Gastroesophageal sphincter (tissue), 4 donors: ENCODE data around the gene PPM1N. TPM values are rescaled to one million over a fixed set of nuclear protein-coding genes. Genes with fewer than 3 reads are reported as not detected.

Experiments used
- ATAC-seq: fragments of 150-250 bp; one replicate; pipeline ENCODE4 v1.9.1; 2016; ENCODE audit warnings: mild to moderate bottlenecking, moderate library complexity
- H3K27ac ChIP-seq, 4 donors: fragments of 200-600 bp; sonication (generic) in 3 of 4; 1 replicate in 3 of 4; 2 replicates in 1 of 4; pipeline ENCODE4 v1.5.1; 2016 to 2019
- H3K27me3 ChIP-seq: fragments of 200-600 bp; sonication (generic); one replicate; pipeline ENCODE4 v1.5.1; 2019
- H3K36me3 ChIP-seq, 2 donors: fragments of 200-600 bp; sonication (generic); one replicate each; pipeline ENCODE4 v1.5.1; 2019; ENCODE audit warnings: control low read depth in 1 of 2
- H3K4me1 ChIP-seq, 3 donors: fragments of 200-600 bp; sonication (generic); 1 replicate in 2 of 3; 2 replicates in 1 of 3; pipeline ENCODE4 v1.5.1; 2016 to 2019; ENCODE audit warnings: control low read depth in 2 of 3
- H3K4me3 ChIP-seq, 2 donors: fragments of 200-600 bp; sonication (generic); one replicate each; pipeline ENCODE4 v1.5.1; 2019; ENCODE audit warnings: mild to moderate bottlenecking in 1 of 2, moderate library complexity in 1 of 2
- H3K9me3 ChIP-seq, 3 donors: fragments of 200-600 bp; sonication (generic); one replicate each; pipeline ENCODE4 v1.5.1; 2017 to 2019; ENCODE audit warnings: control low read depth in 2 of 3
- CTCF ChIP-seq, 4 experiments: fragments of 200-600 bp in 2 of 4; fragments of 450-650 bp in 2 of 4; sonication (generic) in 1 of 4; IDR thresholded peaks; one replicate each; pipeline ENCODE4 v1.5.1; 2017 to 2019; ENCODE audit warnings: antibody characterized with exemption in 4 of 4, mild to moderate bottlenecking in 2 of 4, moderate library complexity in 2 of 4
- EP300 ChIP-seq: sonication (generic); formaldehyde crosslinking; IDR thresholded peaks from one replicate; pipeline ENCODE4 v1.6.1; 2017; ENCODE audit warnings: antibody characterized with exemption, mild to moderate bottlenecking
- POLR2A ChIP-seq, 2 donors: fragments of 450-650 bp; IDR thresholded peaks; one replicate each; pipeline ENCODE4 v1.6.1; 2017; ENCODE audit warnings: antibody characterized with exemption in 2 of 2, mild to moderate bottlenecking in 2 of 2, moderate library complexity in 1 of 2
- POLR2AphosphoS5 ChIP-seq: sonication (generic); formaldehyde crosslinking; IDR thresholded peaks from one replicate; pipeline ENCODE4 v1.6.1; 2017; ENCODE audit warnings: antibody characterized with exemption
- WGBS, 2 donors: methylation state at CpG; one replicate each; pipeline ENCODE4 v1.1.5; 2018; ENCODE audit warnings: low coverage in 1 of 2; 5-methylcytosine and 5-hydroxymethylcytosine counted together
- total RNA-seq, 4 donors: library from RNA; depleted of rRNA; stranded (reverse); fragments of >200 nt; gene quantifications; one replicate each; pipeline ENCODE4 v1.1.0, GENCODE V29; 2016

The PPM1N gene
- total RNA-seq, 4 donors from 2014 or later: 0.96 to 3.2 (median 2.1) TPM

GRCh38 chr19:45517641-45518468, 19.6 kb downstream of the PPM1N start:
- TF ChIP-seq EP300 (no peak), CTCF (IDR thresholded peaks at IDR 0.05) (no peak), POLR2A (IDR thresholded peaks at IDR 0.05) (no peak), POLR2AphosphoS5 (no peak)
- Histone ChIP-seq H3K27ac (peak overlapping the region in 1 of 4 donors; percentile 87), H3K27me3 (no peaks in the 10 kb centered on the region), H3K4me1 (peaks cover 5 to 72% (median 22%) of the 10 kb centered on the region in 3 donors), H3K9me3 (no peaks in the 10 kb centered on the region), H3K36me3 (peaks cover 0 to 68% of the 10 kb centered on the region in 2 donors), H3K4me3 (no peak overlapping the region)
- no peak for ATAC-seq
- WGBS, 2 donors: 77 to 88% methylated on average over 9 to 18 of the region's 50 CpGs

- Histone ChIP-seq H3K4me1 (peaks cover 5 to 71% (median 20%) of the 10 kb centered on the region in 3 donors), H3K27me3 (no peaks in the 10 kb centered on the region), H3K4me3 (no peak overlapping the region), H3K27ac (no peak overlapping the region), H3K9me3 (no peaks in the 10 kb centered on the region), H3K36me3 (peaks cover 0 to 74% of the 10 kb centered on the region in 2 donors)
- TF ChIP-seq EP300 (no peak), CTCF (IDR thresholded peaks at IDR 0.05) (no peak), POLR2AphosphoS5 (no peak), POLR2A (IDR thresholded peaks at IDR 0.05) (no peak)
- 69 to 83% methylated on average over 3 to 7 of the region's 7 CpGs for WGBS, 2 donors
- ATAC-seq: no peak
Observed at GRCh38 chr19:45518469-45518826, 20.2 kb downstream of the PPM1N start.

DNA sequence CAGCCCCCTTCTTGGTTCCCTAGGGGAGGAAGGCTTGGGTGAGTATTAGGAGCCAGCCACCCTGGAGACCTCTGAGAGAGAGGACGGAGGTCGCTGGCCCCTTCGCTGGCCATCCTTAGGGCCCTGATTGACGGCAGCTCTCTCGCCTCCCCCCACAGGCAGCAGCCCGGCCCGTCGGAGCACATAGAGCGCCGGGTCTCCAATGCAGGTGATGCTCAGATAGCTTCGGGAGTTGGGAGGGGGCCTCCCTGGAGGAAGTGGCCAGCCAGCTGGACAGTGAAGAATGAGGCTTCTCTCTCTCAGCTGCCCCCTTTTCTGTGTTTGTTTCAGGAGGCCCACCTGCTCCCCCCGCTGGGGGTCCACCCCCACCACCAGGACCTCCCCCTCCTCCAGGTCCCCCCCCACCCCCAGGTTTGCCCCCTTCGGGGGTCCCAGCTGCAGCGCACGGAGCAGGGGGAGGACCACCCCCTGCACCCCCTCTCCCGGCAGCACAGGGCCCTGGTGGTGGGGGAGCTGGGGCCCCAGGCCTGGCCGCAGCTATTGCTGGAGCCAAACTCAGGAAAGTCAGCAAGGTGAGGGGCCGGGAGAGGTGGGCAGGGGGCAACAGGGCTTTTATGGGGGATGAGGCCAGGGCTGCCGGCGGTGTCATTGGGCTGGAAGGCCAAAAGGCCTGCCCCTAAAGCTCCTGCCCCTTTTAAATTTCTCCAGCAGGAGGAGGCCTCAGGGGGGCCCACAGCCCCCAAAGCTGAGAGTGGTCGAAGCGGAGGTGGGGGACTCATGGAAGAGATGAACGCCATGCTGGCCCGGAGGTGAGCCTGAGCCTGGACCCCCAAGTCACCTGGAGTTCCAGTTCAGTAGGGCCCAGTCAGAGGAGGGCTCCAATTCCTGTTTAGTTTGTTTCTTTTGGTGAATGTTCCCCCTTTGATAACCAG, 24.0 kb downstream of the PPM1N start:
- WGBS, 2 donors: 65% methylated on average over 10 of the region's 24 CpGs; no CpG with 5 or more reads in 1 of the 2 donors
- TF ChIP-seq POLR2A (IDR thresholded peaks at IDR 0.05): no peak
- no peak for TF ChIP-seq EP300
- no peak for TF ChIP-seq CTCF (IDR thresholded peaks at IDR 0.05)
- TF ChIP-seq POLR2AphosphoS5: no peak
- Histone ChIP-seq H3K36me3 (peaks cover 0 to 97% of the 10 kb centered on the region in 2 donors), H3K4me1 (peaks cover 0 to 68% (median 0%) of the 10 kb centered on the region in 3 donors), H3K27ac (peak overlapping the region in 3 of 4 donors; percentile 20 to 70 (median 38)), H3K27me3 (no peaks in the 10 kb centered on the region), H3K4me3 (no peak overlapping the region), H3K9me3 (no peaks in the 10 kb centered on the region)
- no peak for ATAC-seq

- Histone ChIP-seq H3K27me3 (no peaks in the 10 kb centered on the region), H3K4me3 (no peak overlapping the region), H3K27ac (peak overlapping the region in 3 of 4 donors; percentile 70 to 75 (median 74)), H3K36me3 (peaks cover 0 to 85% of the 10 kb centered on the region in 2 donors), H3K9me3 (no peaks in the 10 kb centered on the region), H3K4me1 (peaks cover 0 to 79% (median 6%) of the 10 kb centered on the region in 3 donors)
- TF ChIP-seq POLR2AphosphoS5 (peak; percentile 18), POLR2A (IDR thresholded peaks at IDR 0.05) (no peak), CTCF (IDR thresholded peaks at IDR 0.05) (peak in 3 of 4 experiments; percentile 91 to 93 (median 92))
- ATAC-seq: peak; percentile 95
- 32 to 67% methylated on average over 3 of the region's 9 CpGs for WGBS, 2 donors
Observed at GRCh38 chr19:45523642-45524256, 25.5 kb downstream of the PPM1N start.
